Right kidney (tissue), 9 donors: ENCODE data around the gene GPR176.

Experiments used
- DNase-seq: peaks from one replicate; pipeline ENCODE4 v3.0.0-alpha.2; 2016
- long read RNA-seq, 8 donors: transcript quantifications; one replicate each; lab custom pipeline, GENCODE V29; 2026

GPR176 gene
- long read RNA-seq, donor 1, partial matches to known transcripts, result 0 of 4 reads
- long read RNA-seq, donor 1, other reads (novel, unspliced or antisense), result 0 of 4 reads
- long read RNA-seq, donor 2, partial matches to known transcripts, result 0 of 3 reads
- long read RNA-seq, donor 2, other reads (novel, unspliced or antisense), result 0 of 3 reads
- long read RNA-seq, donor 3, partial matches to known transcripts, result 0 of 4 reads
- long read RNA-seq, donor 3, other reads (novel, unspliced or antisense), result 0 of 4 reads
- long read RNA-seq, donor 4, partial matches to known transcripts, result 0 of 1 reads
- long read RNA-seq, donor 4, other reads (novel, unspliced or antisense), result 0 of 1 reads
- long read RNA-seq, donor 5, result 0 reads
- long read RNA-seq, donor 6, transcript GPR176-205 (3 exons, 2,816 nt), result major isoform, 6 of 6 reads
- long read RNA-seq, donor 6, partial matches to known transcripts, result 0 of 6 reads
- long read RNA-seq, donor 6, other reads (novel, unspliced or antisense), result 0 of 6 reads
- long read RNA-seq, donor 7, result 0 reads
- long read RNA-seq, donor 8, partial matches to known transcripts, result 22 of 61 reads
- long read RNA-seq, donor 8, other reads (novel, unspliced or antisense), result 39 of 61 reads

- DNase-seq, result peak; percentile 94
Measured at GRCh38 chr15:39919748-39920509, at the start of gene GPR176. Gene GPR176 (minus strand): TSS chr15:39920266. CDS start chr15:39920026, 240 bp downstream.

- DNase-seq, result no peak
Measured at GRCh38 chr15:39969002-39969394, 48.9 kb upstream of the GPR176 start.

GRCh38 chr15:39968273-39969001 is 48.4 kb upstream of the GPR176 start:
- DNase-seq, result no peak

GRCh38 chr15:39966521-39966920 is 46.5 kb upstream of the GPR176 start:
- no peak for DNase-seq

- DNase-seq, result no peak
Measured at GRCh38 chr15:39963786-39964185, 43.7 kb upstream of the GPR176 start.

- DNase-seq, result no peak
Measured at GRCh38 chr15:39961051-39961450, 41.0 kb upstream of the GPR176 start.

GRCh38 chr15:39960411-39960810 is 40.3 kb upstream of the GPR176 start:
- DNase-seq, result no peak

- no peak for DNase-seq
Measured at GRCh38 chr15:39959411-39959810, 39.3 kb upstream of the GPR176 start.

- no peak for DNase-seq
Measured at GRCh38 chr15:39957481-39957880, 37.4 kb upstream of the GPR176 start.

GRCh38 chr15:39953521-39953920 is 33.5 kb upstream of the GPR176 start:
- DNase-seq, result no peak

GRCh38 chr15:39951561-39951960 is 31.5 kb upstream of the GPR176 start:
- DNase-seq, result no peak

- DNase-seq, result no peak
Measured at GRCh38 chr15:39948817-39949216, 28.8 kb upstream of the GPR176 start.

GRCh38 chr15:39947401-39948197 is 27.5 kb upstream of the GPR176 start:
- no peak for DNase-seq

- no peak for DNase-seq
Measured at GRCh38 chr15:39946862-39947261, 26.8 kb upstream of the GPR176 start.

GRCh38 chr15:39944726-39945125 is 24.7 kb upstream of the GPR176 start:
- DNase-seq, result no peak

- no peak for DNase-seq
Measured at GRCh38 chr15:39942753-39943150, 22.7 kb upstream of the GPR176 start.

- DNase-seq, result no peak
Measured at GRCh38 chr15:39942101-39942752, 22.2 kb upstream of the GPR176 start.

- no peak for DNase-seq
Measured at GRCh38 chr15:39939487-39940452, 19.7 kb upstream of the GPR176 start.

- DNase-seq, result no peak
Measured at GRCh38 chr15:39937696-39938095, 17.6 kb upstream of the GPR176 start.

- DNase-seq, result no peak
Measured at GRCh38 chr15:39936681-39937080, 16.6 kb upstream of the GPR176 start.
